MM.1S (cell line): ENCODE measurements around the gene CTTNBP2NL.

ENCODE experiments used
- DNase-seq: peaks from one replicate; pipeline ENCODE4 v3.0.0-alpha.2; 2015
- H2AFZ ChIP-seq: fragments of 300-600 bp; sonication (generic); 2 replicates; pipeline ENCODE4 v1.6.0; 2016; ENCODE audit warnings: antibody characterized with exemption, low read length
- H3F3A ChIP-seq: fragments of 300-600 bp; sonication (generic); 2 replicates; pipeline ENCODE4 v1.6.1; 2016; ENCODE audit warnings: mild to moderate bottlenecking, antibody characterized with exemption, low read length, moderate library complexity, mixed read lengths; ENCODE audit not compliant: insufficient read depth
- H3K27ac ChIP-seq: fragments of 300-600 bp; sonication (generic); 2 replicates; pipeline ENCODE4 v1.5.1; 2016; ENCODE audit warnings: mild to moderate bottlenecking, low read length
- H3K27me3 ChIP-seq: fragments of 300-600 bp; sonication (generic); replicated peaks from 2 replicates; pipeline ENCODE4 v1.6.0; 2016; ENCODE audit warnings: low read length; ENCODE audit not compliant: insufficient read depth
- H3K36me3 ChIP-seq: fragments of 300-600 bp; sonication (generic); replicated peaks from 2 replicates; pipeline ENCODE4 v1.6.1; 2016; ENCODE audit warnings: mild to moderate bottlenecking, low read length, mixed read lengths; ENCODE audit not compliant: insufficient read depth
- H3K4me1 ChIP-seq: fragments of 300-600 bp; sonication (generic); 2 replicates; pipeline ENCODE4 v1.6.1; 2016; ENCODE audit warnings: low read length, mixed read lengths
- H3K4me2 ChIP-seq: fragments of 300-600 bp; sonication (generic); 2 replicates; pipeline ENCODE4 v1.6.0; 2016; ENCODE audit warnings: low read depth, low read length
- H3K4me3 ChIP-seq: fragments of 300-600 bp; sonication (generic); 2 replicates; pipeline ENCODE4 v1.5.1; 2016; ENCODE audit warnings: low read length, mixed read lengths
- H3K79me2 ChIP-seq: fragments of 300-600 bp; sonication (generic); 2 replicates; pipeline ENCODE4 v1.6.1; 2016; ENCODE audit warnings: mixed run types, low read length, mixed read lengths
- H3K9ac ChIP-seq: fragments of 300-600 bp; sonication (generic); 2 replicates; pipeline ENCODE4 v1.6.1; 2016; ENCODE audit warnings: low read length, mixed read lengths
- H3K9me2 ChIP-seq: fragments of 300-600 bp; sonication (generic); replicated peaks from 2 replicates; pipeline ENCODE4 v1.6.1; 2016; ENCODE audit warnings: mild to moderate bottlenecking, low read length, mixed read lengths; ENCODE audit not compliant: insufficient read depth
- H3K9me3 ChIP-seq: fragments of 300-600 bp; sonication (generic); replicated peaks from 2 replicates; pipeline ENCODE4 v1.6.1; 2016; ENCODE audit warnings: mild to moderate bottlenecking, low read length, mixed read lengths; ENCODE audit not compliant: insufficient read depth
- H4K20me1 ChIP-seq: fragments of 300-600 bp; sonication (generic); 2 replicates; pipeline ENCODE4 v1.6.1; 2016; ENCODE audit warnings: mild to moderate bottlenecking, low read length, moderate library complexity, mixed read lengths; ENCODE audit not compliant: insufficient read depth
- CTCF ChIP-seq: fragments of 300-600 bp; sonication (generic); IDR thresholded peaks from 2 replicates; pipeline ENCODE4 v1.5.1; 2016; ENCODE audit warnings: antibody characterized with exemption, low read length, mixed read lengths
- EZH2 ChIP-seq: fragments of 300-600 bp; sonication (generic); optimal IDR thresholded peaks from 2 replicates; pipeline ENCODE3; 2017; ENCODE audit warnings: low read depth, mild to moderate bottlenecking, antibody characterized with exemption, low read length, mixed read lengths
- EZH2phosphoT487 ChIP-seq: fragments of 300-600 bp; sonication (generic); IDR thresholded peaks from 2 replicates; pipeline ENCODE4 v1.6.1; 2018; ENCODE audit warnings: antibody characterized with exemption, low read length

CTTNBP2NL gene

GRCh38 chr1:112507921-112508277 lies 111.9 kb downstream of the CTTNBP2NL start:
- Histone ChIP-seq H3K9ac (no peak overlapping the region), H3K4me3 (peak overlapping the region; percentile 63), H4K20me1 (no peaks in the 10 kb centered on the region), H3K27ac (no peak overlapping the region), H3F3A (no peaks in the 10 kb centered on the region), H3K9me3 (no peaks in the 10 kb centered on the region), H3K79me2 (no peaks in the 10 kb centered on the region), H3K27me3 (no peaks in the 10 kb centered on the region), H3K9me2 (no peaks in the 10 kb centered on the region), H2AFZ (0 out of 2 replicates have a peak overlapping the region, but pooled peaks have one; percentile 48), H3K4me1 (no peaks in the 10 kb centered on the region), H3K36me3 (no peaks in the 10 kb centered on the region), H3K4me2 (peak overlapping the region; percentile 84)
- TF ChIP-seq CTCF, result no peak
- TF ChIP-seq EZH2phosphoT487, result no peak
- no peak for DNase-seq

GRCh38 chr1:112508278-112509004 lies 112.4 kb downstream of the CTTNBP2NL start, which contains the start of gene WNT2B:
Gene WNT2B, plus strand, starts transcription at chr1:112508965. Its CDS starts 298 bp downstream, at chr1:112509263.
- H2AFZ ChIP-seq, result 0 out of 2 replicates have a peak within 1 kb of the TSS, but pooled peaks have one; percentile 48
- H3K27me3 ChIP-seq, result no peaks in the 10 kb centered on the region
- H3K36me3 ChIP-seq, result no peaks in the 10 kb centered on the region
- no peaks in the 10 kb centered on the region for H3K4me1 ChIP-seq
- H3K9ac ChIP-seq, result no peak within 1 kb of the TSS
- H3K79me2 ChIP-seq, result no peaks in the 10 kb centered on the region
- no peaks in the 10 kb centered on the region for H3K9me3 ChIP-seq
- H3K27ac ChIP-seq, result no peak within 1 kb of the TSS
- peak within 1 kb of the TSS; percentile 84 for H3K4me2 ChIP-seq
- H3K9me2 ChIP-seq, result no peaks in the 10 kb centered on the region
- H4K20me1 ChIP-seq, result no peaks in the 10 kb centered on the region
- TF ChIP-seq EZH2phosphoT487, result no peak
- TF ChIP-seq EZH2, result no peak
- TF ChIP-seq CTCF, result no peak
- peak within 1 kb of the TSS; percentile 63 for H3K4me3 ChIP-seq
- H3F3A ChIP-seq, result no peaks in the 10 kb centered on the region
- DNase-seq, result peak; percentile 10

- no peaks in the 10 kb centered on the region for H3K36me3 ChIP-seq
- TF ChIP-seq EZH2 (no peak), EZH2phosphoT487 (no peak), CTCF (no peak)
- no peaks in the 10 kb centered on the region for H3K79me2 ChIP-seq
- no peak overlapping the region for H3K4me3 ChIP-seq
- H3K4me2 ChIP-seq, result no peak overlapping the region
- H3F3A ChIP-seq, result no peaks in the 10 kb centered on the region
- no peak overlapping the region for H2AFZ ChIP-seq
- H3K9me2 ChIP-seq, result no peaks in the 10 kb centered on the region
- no peak overlapping the region for H3K27ac ChIP-seq
- no peaks in the 10 kb centered on the region for H3K9me3 ChIP-seq
- H3K27me3 ChIP-seq, result no peaks in the 10 kb centered on the region
- H3K4me1 ChIP-seq, result no peaks in the 10 kb centered on the region
- DNase-seq, result no peak
- H4K20me1 ChIP-seq, result no peaks in the 10 kb centered on the region
- H3K9ac ChIP-seq, result no peak overlapping the region
Measured at GRCh38 chr1:112509005-112509659, 113.1 kb downstream of the CTTNBP2NL start.
